H1 (cell line): Measurements from ENCODE around the gene LDAH.

Experiments
- BRCA1 ChIP-seq: IDR thresholded peaks from 2 replicates; pipeline ENCODE4 v1.6.1; 2012; ENCODE audit warnings: low read depth, low read length, improper control_type of control experiment
- CREB1 ChIP-seq: IDR thresholded peaks from 2 replicates; pipeline ENCODE4 v1.6.1; 2012; ENCODE audit warnings: inconsistent platforms
- POLR2A ChIP-seq, 2 experiments: IDR thresholded peaks; 1 replicate in 1 of 2; 2 replicates in 1 of 2; pipeline ENCODE4 v1.6.1; 2011; ENCODE audit warnings: low read depth in 2 of 2, low read length in 2 of 2, mild to moderate bottlenecking in 2 of 2; ENCODE audit errors: control extremely low read depth in 1 of 2

- TF ChIP-seq BRCA1 (no peak), CREB1 (no peak), POLR2A (IDR thresholded peaks at IDR 0.05; ENCODE audit: control extremely low read depth in 1 of 2, low read depth in 2 of 2, low read length in 2 of 2) (no peak)
Observed at GRCh38 chr2:20747317-20747716, 75.6 kb downstream of the LDAH start.
